GM19468 (cell line): ENCODE measurements around the gene CDK19.

ENCODE experiments used
- ATAC-seq: cut with Tn5 transposase; IDR thresholded peaks from one replicate; pipeline ENCODE4 v1.9.1; 2021; ENCODE audit warnings: mild to moderate bottlenecking, moderate library complexity, moderate number of reproducible peaks; ENCODE audit not compliant: unreplicated experiment; ENCODE audit errors: extremely low read depth

The CDK19 gene

GRCh38 chr6:110710115-110710514 lies 105.2 kb downstream of the CDK19 start:
- no peak for ATAC-seq

GRCh38 chr6:110708295-110708950 lies 106.8 kb downstream of the CDK19 start:
- no peak for ATAC-seq

GRCh38 chr6:110705543-110705942 lies 109.7 kb downstream of the CDK19 start:
- ATAC-seq = no peak

GRCh38 chr6:110703906-110704594 lies 111.2 kb downstream of the CDK19 start:
- no peak for ATAC-seq

DNA sequence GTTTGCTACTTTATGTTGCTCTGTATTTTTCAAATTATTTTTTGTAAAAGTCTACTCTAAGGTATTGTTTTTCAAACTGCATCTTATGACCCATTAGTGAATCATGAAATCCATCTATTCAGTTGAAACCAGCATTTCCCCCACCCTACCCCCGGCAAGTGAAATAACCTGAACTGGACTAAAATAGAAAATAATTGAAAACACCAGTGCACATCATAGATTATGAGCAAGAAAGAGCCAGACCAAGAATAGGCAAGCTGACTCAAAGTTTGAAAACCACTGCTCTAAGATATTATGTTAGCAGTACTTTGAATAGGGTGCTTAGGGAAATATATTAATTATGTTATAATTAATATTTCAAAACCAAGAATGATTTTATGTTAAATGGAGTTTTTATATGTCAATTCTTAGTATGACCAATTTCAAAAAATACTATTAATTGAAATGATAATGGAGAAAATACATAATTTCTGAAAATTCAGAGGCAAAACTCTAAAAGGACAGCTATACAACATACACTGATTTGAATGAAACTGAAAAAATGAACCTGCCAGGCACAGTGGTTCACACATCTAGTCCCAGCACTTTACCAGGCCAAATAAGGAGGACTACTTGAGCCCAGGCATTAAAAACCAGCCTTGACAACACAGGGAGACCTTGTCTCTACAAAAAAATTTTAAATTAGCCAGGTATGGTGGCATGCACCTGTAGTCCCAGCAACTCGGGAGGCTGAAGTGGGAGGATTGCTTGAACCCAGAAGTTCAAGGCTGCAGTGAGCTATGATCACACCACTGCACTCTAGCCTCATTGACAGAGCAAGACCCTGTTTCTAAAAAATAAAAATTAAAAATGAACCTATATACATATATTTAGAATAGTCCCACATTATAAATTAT lies 112.0 kb downstream of the CDK19 start:
- no peak for ATAC-seq

GRCh38 chr6:110699780-110700179 lies 115.5 kb downstream of the CDK19 start:
- no peak for ATAC-seq

GRCh38 chr6:110693994-110694393 lies 121.3 kb downstream of the CDK19 start:
- ATAC-seq = no peak

DNA sequence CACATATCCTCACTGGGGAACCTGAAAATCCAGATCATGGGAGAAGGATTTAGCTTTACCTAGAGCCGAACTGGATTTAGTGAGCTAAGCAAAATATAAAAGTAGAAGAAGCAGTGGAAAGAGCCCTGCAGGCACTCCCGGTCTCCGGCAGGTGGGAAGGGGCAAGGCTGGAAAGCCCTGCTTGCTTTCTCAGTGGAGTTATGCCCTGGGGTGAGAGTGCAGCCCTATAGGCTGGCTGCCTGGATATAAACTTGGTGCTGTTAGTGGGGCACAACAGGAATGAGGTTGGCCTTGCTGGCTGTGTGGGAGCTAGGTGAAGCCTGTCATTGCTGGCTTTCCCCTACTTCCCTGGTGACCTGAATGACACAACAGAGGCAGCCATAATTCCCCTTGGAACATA lies 122.0 kb downstream of the CDK19 start:
- no peak for ATAC-seq

DNA sequence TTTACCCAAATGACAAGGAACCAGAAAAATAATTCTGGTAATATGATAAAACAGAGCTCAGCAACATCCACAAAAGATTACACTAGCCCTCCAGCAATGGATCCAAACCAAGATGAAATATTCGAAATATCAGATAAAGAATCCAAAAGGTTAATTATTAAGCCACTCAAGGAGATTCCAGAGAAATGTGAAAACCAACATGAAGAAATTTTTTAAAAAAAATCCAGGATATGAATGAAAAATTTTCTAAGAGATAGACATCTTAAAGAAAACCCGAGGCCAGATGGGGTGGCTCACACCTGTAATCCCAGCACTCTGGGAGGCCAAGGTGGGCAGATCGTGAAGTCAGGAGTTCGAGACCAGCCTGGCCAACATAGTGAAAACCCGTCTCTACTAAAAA lies 124.4 kb downstream of the CDK19 start:
- ATAC-seq = no peak

DNA sequence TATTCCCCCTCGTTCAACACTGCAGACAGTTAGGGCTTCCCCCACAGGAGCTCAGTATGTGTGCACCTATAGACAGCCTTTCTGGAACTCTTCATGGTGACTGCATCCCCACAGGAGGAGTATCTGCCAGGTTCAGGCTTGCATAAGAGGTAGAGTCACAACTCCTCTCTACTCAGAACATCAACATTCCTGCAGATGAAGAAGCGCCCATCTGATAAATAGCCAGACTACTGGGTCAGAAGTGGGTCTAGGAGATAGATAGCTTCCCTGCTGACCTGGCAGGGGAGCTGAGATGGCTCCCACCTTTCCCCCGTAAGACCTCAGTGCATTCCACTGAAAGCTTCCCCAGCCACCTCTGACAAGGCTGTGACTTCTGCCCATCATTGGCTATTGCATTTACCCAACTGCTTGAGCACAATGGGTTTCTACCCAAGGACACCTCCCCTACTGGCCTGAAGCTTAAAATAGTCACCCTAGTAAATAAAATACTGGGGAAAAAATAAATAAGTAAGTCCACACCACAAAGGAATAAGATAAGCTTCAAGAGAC lies 125.1 kb downstream of the CDK19 start:
- ATAC-seq = no peak

- no peak for ATAC-seq
Measured at GRCh38 chr6:110689275-110689935, 125.9 kb downstream of the CDK19 start.

GRCh38 chr6:110688661-110689268 lies 126.5 kb downstream of the CDK19 start:
- no peak for ATAC-seq

GRCh38 chr6:110687326-110687725 lies 127.9 kb downstream of the CDK19 start:
- no peak for ATAC-seq

GRCh38 chr6:110683241-110683640 lies 132.0 kb downstream of the CDK19 start:
- ATAC-seq = no peak

DNA sequence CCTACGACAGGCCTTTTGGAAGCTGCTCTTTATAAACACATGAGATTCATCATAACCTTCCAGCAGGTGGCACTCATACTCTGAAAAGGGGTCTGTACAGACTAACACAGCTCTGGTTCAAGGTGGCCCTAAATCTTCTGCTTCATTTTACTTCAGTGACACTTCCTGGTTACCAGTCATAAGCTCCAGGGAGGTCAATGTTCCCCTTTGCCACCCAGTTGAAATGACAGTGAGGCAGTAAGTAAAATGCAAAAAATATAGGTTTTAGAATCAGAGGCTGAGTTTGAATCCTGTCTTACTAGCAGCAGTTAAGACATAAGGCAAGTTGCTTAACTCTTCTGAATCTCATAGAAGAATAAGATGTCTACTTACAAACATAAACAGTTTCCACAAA lies 132.8 kb downstream of the CDK19 start:
- ATAC-seq = peak; percentile 88

DNA sequence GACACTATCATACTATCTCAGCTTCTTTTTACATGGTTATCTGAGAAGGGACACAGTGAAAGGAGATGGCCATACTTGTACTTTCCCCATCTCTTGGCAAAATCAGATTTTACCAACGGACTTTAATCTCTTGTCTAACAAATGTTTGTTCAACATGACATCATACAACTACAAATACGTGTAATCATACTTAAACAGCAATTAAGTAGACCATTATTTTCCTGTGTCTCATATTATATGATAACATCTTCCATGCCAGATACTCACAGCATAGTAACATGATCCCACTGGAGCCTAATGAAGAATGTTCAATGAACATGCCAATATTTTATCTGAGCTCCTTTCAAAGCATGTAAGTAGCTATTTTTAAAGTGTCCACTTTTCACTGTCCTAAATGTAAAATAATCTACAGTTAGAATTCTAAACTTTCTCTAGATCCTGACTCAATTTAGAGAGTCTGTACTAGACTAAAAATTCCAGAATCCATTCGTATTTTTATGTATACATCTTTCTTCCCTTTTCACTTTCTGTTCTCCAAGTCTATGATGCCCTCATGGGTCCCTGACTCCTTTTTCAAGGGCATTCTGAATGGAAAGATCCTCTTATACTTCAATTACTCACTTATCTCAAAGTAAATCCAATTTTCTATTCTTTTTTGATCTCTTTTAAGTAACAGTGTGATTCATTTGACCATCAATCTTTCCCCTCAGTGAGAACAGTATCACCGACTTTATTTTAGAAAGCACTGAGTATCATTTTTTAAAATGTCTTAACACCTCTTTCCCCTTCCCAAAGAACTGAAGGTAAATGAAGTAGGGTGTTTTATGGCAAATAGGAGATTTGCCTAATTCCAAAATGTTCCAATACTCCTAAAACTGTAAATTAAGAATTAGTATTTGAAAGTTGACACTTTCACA lies 133.5 kb downstream of the CDK19 start:
- ATAC-seq = no peak

DNA sequence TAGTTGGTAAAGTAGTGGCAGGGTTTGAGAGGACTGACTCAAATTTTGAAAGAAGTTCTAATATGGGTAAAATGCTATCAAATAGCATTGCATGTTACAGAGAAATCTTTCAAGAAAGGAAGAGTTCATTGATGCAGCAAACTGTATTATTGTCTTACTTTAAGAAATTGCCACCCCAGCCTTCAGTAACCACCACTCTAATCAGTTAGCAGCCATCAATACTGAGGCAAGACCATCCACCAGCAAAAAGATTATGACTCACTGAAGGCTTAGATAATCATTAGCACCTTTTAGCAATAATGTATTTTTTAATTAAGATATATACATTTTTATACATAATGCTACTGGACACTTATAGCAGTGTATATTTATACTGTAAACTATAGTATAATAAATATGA lies 138.9 kb downstream of the CDK19 start:
- no peak for ATAC-seq

DNA sequence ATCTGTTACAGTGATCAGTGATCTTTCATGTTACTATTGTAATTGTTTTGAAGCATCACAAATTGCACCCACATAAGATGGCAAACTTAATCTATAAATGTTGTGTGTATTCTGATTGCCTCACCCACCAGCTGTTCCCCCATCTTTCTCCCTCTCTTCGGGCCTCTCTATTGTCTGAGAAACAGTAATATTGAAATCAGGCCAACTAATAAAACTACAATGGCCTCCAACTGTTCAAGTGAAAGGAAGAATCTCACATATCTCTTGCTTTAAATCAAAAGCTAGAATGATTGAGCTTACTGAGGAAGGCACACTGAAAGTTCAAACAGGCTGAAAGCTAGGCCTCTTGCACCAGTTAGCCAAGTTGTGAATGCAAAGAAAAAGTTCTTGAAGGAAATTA lies 141.2 kb downstream of the CDK19 start:
- no peak for ATAC-seq

DNA sequence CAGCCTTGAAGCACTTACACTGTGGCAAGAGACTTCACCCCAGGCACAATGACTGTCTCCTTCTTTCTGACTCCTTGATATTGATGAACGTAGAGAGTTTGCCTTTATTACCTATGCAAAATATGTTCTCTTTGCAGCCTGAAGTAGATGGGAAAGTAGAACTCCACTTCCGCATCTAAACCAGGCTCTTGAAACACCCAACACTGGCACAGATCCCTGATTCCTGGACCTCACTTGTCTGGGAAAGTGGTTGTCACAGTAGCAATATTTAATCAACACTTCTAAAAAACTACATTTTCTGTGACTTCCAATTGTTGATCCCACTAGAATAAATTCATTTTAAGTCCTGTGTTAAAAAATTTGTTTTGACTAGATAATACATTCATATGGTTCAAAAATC lies 143.1 kb downstream of the CDK19 start:
- ATAC-seq = no peak
